GM04503 (cell line): Measurements from ENCODE around the gene WNT5B.
"Not testable (repeated sequence)": the region's sequence is repeated elsewhere in the genome, so short reads cannot be mapped to it uniquely, and the experiment has no call there.

Experiments used
- DNase-seq: peaks from one replicate; pipeline ENCODE4 v3.0.0-alpha.2; 2012; ENCODE audit warnings: low read depth

WNT5B gene

DNA sequence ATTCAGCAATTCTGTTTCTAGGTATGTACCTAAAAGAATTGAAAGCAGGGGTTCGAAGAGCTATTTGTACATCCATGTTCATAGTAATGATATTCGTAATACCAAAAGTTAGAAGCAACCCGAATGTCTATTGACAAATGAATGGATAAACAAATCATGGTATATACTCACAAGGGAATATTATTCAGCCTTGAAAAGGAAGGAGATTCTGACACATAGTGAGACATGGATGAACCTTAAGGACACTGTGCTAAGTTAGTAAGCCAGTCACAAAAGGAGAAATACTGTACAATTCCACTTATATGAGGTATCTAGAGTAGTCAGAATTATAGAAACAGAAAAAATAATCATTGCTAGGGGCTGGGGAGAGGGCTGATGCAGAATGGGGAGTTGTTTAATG is 30.3 kb upstream of the WNT5B start:
- no peak for DNase-seq

DNA sequence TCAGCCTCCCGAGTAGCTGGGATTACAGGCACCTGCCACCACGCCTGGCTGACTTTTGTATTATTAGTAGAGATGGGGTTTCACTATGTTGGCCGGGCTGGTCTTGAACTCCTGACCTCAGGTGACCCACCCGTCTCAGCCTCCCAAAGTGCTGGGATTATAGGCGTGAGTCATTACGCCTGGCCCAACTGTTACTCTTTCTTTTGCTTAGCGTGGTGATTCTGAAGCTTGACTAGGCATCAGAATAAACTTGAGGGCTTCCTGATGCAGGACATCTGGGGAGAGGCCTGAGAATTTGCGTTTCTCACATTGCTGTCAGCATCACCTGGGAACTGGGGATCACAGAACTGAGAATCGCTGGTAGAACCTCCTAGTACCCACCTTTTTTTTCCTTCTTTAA is 26.3 kb upstream of the WNT5B start:
- DNase-seq: not testable (repeated sequence)

- DNase-seq: no peak
These were observed 25.6 kb upstream of the WNT5B start for GRCh38 chr12:1603269-1603993.

GRCh38 chr12:1604464-1604863 is 24.6 kb upstream of the WNT5B start:
- DNase-seq: no peak

DNA sequence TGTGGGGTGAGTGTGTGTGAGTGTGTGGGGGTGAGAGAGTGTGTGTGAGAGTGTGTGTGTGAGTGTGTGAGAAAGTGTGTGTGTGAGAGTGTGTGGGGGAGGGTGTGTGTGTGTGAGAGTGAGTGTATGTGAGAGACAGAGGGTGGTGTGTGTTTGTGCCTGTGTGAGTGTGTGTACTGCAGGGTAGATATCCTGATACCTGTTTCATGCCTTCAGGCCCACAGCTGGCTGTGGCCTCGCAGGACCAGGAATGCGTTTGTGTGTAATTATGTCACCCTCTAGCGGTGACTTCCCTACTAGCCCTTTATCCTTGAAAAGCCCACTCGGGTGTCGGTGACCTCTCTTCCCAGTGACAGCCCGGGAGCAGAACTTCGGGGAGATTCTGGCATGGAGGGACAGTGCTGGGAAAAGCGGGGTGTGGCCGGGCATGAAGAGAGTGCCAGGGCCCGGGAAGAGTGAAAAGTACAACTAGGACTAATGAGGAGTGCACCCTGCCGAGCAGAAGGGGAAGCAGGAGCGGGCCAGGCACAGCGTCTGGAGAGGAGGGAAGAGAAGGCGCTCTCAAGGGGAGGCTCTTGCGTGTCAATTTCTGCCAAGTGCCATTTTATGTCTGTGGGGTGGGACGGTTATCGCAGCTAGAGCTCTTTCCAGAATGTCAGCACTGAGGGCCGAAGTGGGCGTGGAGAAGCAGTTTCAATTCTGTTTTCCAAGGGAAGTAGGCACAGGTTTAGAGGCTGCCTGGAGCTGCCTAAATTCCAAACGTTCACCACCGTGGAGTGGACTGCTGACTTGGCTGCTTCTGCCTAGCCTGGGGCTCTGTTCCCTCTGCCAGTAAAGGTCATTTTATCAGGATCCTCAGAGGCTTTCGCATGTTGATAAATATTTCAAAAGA is 23.7 kb upstream of the WNT5B start:
- DNase-seq: peak; percentile 58

DNA sequence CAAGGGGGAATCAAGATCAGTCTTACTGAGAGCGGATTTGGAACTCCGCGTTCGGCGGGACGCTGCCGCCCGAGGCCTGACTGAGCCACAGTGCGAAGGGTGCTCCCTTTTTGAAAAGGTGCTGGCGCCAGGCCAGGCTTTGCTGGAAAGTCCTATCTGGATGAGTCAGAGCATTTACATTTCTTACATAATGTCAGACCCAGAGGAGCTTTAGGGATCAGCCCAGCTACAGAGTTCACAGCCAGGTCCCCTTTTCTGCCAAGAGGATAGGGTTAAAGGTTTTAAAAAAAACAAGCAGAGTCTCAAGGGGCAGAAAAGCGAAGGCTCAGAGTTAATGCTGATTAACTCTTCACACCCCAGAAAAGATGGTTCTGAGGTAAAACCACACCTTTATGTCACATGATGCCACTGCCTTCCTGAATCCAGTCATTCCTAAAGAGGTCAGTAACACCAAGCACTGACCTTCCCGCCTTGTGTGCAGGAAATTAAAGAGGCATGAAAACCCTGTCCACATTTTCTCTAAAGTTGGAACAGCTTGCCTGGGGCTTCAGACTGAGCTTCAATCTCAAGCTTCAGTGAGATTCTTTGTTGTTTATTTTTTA is 22.9 kb upstream of the WNT5B start:
- DNase-seq: peak; percentile 68

GRCh38 chr12:1607940-1608712 is 20.9 kb upstream of the WNT5B start:
- no peak for DNase-seq

DNA sequence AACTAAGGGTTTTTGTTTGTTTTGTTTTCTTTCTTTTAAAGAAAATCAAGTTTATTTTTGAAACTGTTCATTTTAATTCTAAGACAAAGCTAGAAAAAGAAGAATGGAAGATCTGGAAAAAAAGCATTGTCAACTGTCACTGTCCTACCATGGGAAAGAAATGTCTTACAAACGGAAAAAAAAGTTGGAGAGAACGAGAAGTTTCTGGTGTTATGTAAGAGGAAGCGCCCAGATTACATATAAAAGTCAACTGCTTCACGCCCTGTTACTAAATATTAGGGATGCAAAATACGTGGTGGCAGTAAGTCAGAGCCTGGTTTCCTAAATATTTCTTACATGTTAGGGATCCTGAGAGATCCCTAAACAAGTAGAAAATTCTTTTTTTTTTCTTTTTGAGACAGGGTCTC is 20.3 kb upstream of the WNT5B start:
- DNase-seq: no peak

- no peak for DNase-seq
These were observed 18.9 kb upstream of the WNT5B start for GRCh38 chr12:1610072-1610643.

GRCh38 chr12:1611803-1612572 is 17.0 kb upstream of the WNT5B start:
- peak; percentile 89 for DNase-seq

- DNase-seq: no peak
These were observed 15.2 kb upstream of the WNT5B start for GRCh38 chr12:1613860-1614259.

DNA sequence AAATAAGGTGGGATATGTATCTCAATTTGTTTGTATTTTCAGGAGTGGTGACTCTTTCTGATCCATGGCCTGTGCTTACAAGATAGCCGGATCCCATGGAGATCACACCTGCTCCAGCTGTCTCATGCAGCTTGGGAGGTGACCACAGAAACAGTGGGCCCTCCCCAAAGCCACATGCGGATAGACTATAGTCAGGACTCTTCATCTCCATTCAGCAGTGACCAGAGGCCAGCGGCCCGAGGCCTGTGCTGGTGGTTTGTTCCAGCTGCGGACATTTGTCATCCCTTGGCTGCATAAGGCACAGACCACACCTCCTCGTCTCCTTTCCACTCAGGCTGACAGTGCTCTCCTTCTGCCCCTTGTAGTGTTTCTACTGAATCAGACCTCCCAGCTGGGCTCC is 14.7 kb upstream of the WNT5B start:
- DNase-seq: no peak

DNA sequence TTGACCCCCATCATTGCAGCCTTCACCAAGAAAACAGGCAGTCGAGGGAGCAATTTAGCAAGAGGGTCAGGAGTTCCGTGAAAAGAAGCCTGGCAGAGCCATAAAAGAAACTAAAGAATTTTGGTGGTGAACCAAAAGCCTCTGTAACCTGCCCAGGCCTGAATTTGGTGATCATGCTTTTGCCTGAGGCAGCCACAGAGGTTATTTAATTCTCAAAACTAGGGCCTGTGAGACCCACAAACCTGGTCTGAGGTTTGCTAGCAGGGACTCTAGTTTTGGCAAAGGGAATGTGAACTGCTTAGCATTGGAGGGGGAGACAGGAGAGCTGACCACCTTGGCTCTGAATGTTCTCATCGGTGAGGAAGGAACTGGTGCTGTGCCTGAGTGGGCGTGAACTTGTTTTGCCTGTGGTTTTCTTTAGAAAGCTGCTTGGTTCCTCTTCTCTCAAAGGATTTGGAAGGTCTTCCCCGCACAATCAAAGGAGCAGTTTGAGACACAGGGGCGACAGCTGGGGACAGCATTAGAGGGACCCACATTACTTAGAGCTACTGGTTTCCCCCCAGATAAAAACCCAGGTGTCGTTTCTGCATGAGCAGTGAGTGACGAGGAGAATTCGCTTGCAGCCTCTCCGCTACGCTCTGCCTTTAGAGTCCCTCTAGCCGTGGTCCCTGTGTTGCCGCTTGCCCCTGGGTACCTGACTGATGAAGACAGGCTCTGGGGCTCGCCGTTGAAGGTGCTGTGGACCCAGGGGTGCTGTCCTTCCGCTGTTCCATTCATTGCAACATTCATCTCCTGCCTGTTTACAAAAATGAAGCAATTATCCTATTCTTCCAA is 12.6 kb upstream of the WNT5B start:
- no peak for DNase-seq

DNA sequence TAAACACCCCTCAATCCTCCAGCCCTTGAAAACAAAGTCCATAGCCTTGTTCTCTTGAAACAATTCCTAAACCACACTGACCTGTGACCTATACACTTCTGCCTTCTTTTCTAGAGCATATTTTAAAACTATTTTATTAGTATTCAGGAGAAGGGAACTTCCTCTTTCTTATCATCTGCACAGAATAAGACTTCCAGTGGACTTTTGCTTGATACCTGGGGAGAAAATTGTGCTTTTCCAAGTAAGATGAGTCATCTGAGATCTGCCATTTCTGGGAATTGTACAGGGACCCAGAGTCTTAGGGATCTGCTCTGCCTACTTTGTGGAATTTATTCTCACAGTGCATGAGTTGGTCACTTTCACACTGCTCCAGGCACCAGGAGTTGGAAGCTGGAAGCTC is 10.5 kb upstream of the WNT5B start:
- DNase-seq: no peak

GRCh38 chr12:1619159-1619558 is 9.9 kb upstream of the WNT5B start:
- no peak for DNase-seq

DNA sequence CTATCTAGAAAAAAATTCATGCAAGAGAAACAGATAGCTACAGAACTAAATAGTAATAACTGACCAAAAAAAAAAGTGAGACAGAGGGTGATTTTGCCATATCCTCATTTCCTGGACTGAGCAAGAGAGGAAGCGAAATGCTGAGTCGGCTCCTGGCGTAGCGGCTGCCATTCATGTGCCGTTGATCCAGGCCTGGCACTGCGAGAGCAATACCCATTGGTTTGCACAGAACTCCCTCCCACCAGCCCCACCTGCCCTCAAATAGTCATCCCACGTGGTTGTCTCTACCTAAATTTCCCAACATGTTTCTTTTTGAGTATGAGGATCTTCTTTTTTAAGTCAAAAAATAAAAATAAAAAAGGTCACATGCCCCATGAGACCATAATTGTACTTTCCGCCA is 9.4 kb upstream of the WNT5B start:
- no peak for DNase-seq

GRCh38 chr12:1620092-1620491 is 8.9 kb upstream of the WNT5B start:
- no peak for DNase-seq

DNA sequence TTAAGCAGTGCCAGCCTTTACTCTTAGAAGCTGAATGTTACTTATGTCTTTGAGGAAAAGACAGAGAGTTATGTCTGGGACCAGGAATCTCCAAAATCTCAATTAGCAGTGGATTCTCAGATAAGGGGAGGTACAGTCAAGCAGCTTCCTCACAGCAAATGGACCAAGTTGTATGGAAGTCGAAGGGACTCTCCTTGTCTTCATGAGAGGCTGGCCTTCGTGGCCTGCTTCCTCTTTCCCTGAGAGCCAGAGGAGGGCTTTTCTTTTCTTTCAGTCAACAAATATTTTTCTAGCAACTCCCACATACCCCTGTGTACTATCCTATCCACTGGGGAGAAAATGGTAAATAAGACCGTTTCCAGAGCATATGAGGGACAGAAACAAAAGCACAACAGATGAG is 6.6 kb upstream of the WNT5B start:
- no peak for DNase-seq

GRCh38 chr12:1629338-1630132 is 504 bp downstream of the WNT5B start:
- no peak for DNase-seq
